ENCODE data around the gene PSG6. TPM values are rescaled to one million over a fixed set of nuclear protein-coding genes. Genes with fewer than 3 reads are reported as not detected.

PSG6 gene
- 0.43 TPM in 1 of 2 replicates, not detected in the other for total RNA-seq

GRCh38 chr19:42917634-42918033 lies at the start of gene PSG6:
Gene PSG6, minus strand, starts transcription at chr19:42917894. Its CDS starts 102 bp downstream, at chr19:42917792.

GRCh38 chr19:42937107-42937506 lies 19.4 kb upstream of the PSG6 start, which contains the start of gene PSG7:
Gene PSG7, minus strand, starts transcription at chr19:42937207. Its CDS starts 131 bp downstream, at chr19:42937076.

GRCh38 chr19:42879613-42880012 lies 38.1 kb downstream of the PSG6 start, which contains the start of gene PSG1:
Gene PSG1, minus strand, starts transcription at chr19:42879713. Its CDS starts 132 bp downstream, at chr19:42879581.

Other genes with a start within 250 kb of the PSG6 start
- gene PSG3, start 177.4 kb downstream of the PSG6 start, total RNA-seq = 0.11 TPM in 1 of 2 replicates, not detected in the other
- gene PSG8, start 152.2 kb downstream of the PSG6 start, total RNA-seq = 0.39 TPM in 1 of 2 replicates, not detected in the other
- not detected in 2 replicates for gene PSG1, start 38.2 kb downstream of the PSG6 start, total RNA-seq
- gene PSG7, start 19.3 kb upstream of the PSG6 start, total RNA-seq = 0.76 TPM in 1 of 2 replicates, not detected in the other
- 0.22 TPM in 1 of 2 replicates, not detected in the other for gene PSG11, start 108.6 kb upstream of the PSG6 start, total RNA-seq
- not detected in 2 replicates for gene PSG2, start 164.8 kb upstream of the PSG6 start, total RNA-seq

Data from placental epithelial cell (primary cell).